ENCODE results near the gene FIBP.

DNA sequence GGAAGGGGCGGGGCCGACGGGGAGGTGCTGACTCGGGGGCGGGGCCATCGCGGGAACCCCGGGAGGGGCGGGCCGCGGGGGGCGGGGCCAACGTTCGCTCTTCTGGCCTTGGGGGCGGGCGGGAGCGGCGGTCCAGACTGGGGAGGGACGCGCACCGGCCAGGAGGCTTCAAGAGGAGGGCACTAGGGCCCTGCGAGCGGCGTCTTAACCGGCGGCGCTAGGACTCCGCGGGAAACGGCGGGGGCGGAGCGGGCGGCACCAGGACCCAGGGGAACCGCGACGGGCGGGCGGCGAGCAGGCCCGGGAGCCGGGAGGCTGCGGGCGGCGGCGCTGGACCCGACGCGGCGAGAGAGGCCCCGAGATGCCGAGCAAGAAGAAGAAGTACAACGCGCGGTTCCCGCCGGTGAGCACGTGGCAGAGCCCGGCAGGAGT is 30.9 kb upstream of the FIBP start, which contains the start of gene DRAP1:
- TF ChIP-seq, protein P1, sequence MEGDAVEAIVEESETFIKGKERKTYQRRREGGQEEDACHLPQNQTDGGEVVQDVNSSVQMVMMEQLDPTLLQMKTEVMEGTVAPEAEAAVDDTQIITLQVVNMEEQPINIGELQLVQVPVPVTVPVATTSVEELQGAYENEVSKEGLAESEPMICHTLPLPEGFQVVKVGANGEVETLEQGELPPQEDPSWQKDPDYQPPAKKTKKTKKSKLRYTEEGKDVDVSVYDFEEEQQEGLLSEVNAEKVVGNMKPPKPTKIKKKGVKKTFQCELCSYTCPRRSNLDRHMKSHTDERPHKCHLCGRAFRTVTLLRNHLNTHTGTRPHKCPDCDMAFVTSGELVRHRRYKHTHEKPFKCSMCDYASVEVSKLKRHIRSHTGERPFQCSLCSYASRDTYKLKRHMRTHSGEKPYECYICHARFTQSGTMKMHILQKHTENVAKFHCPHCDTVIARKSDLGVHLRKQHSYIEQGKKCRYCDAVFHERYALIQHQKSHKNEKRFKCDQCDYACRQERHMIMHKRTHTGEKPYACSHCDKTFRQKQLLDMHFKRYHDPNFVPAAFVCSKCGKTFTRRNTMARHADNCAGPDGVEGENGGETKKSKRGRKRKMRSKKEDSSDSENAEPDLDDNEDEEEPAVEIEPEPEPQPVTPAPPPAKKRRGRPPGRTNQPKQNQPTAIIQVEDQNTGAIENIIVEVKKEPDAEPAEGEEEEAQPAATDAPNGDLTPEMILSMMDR (IDR thresholded peaks at IDR 0.05), result no peak
- TF ChIP-seq POLR2A (IDR thresholded peaks at IDR 0.05), result no peak

Data from lower leg skin (tissue), 3 donors.